Osteocyte (in vitro differentiated cells): ENCODE data around the gene LRRC4B. TPM values are rescaled to one million over a fixed set of nuclear protein-coding genes. Genes with fewer than 3 reads are reported as not detected.
A peak's percentile ranks its signal among the peaks of the same experiment; 100 is the strongest.

Experiments
- DNase-seq: peaks from one replicate; pipeline ENCODE4 v3.0.0; 2021; ENCODE audit warnings: mixed read lengths; ENCODE audit not compliant: unreplicated experiment; ENCODE audit errors: extremely low spot score
- H3K27ac Mint-ChIP-seq: one replicate; pipeline ENCODE4 v1.8.0; 2021; ENCODE audit warnings: mild to moderate bottlenecking, mixed read lengths; ENCODE audit not compliant: unreplicated experiment
- H3K27me3 Mint-ChIP-seq: one replicate; pipeline ENCODE4 v1.8.0; 2021; ENCODE audit warnings: mixed read lengths; ENCODE audit not compliant: unreplicated experiment
- H3K36me3 Mint-ChIP-seq: one replicate; pipeline ENCODE4 v1.8.0; 2021; ENCODE audit warnings: mixed read lengths; ENCODE audit not compliant: unreplicated experiment
- H3K4me1 Mint-ChIP-seq: one replicate; pipeline ENCODE4 v1.8.0; 2021; ENCODE audit warnings: mixed read lengths; ENCODE audit not compliant: unreplicated experiment
- H3K4me3 Mint-ChIP-seq: one replicate; pipeline ENCODE4 v1.8.0; 2021; ENCODE audit warnings: mild to moderate bottlenecking, moderate library complexity, mixed read lengths; ENCODE audit not compliant: unreplicated experiment
- H3K9me3 Mint-ChIP-seq: one replicate; pipeline ENCODE4 v1.8.0; 2021; ENCODE audit warnings: mixed read lengths; ENCODE audit not compliant: unreplicated experiment
- CTCF ChIP-seq: fragments of 200-600 bp; sonication (generic); IDR thresholded peaks from 2 replicates; pipeline ENCODE4 v1.5.0; 2021; ENCODE audit warnings: antibody characterized with exemption, mild to moderate bottlenecking, moderate library complexity
- total RNA-seq: library from RNA; stranded (reverse); gene quantifications from 2 replicates; pipeline ENCODE4 v1.2.1, GENCODE V29; 2021

The LRRC4B gene
- total RNA-seq, 1 donor from 2014 or later, result 0.11 TPM

- TF ChIP-seq CTCF, result no peak
- no peak for DNase-seq
- H3K36me3 Mint-ChIP-seq, result no peaks in the 10 kb centered on the region
- peaks cover 5% of the 10 kb centered on the region for H3K4me1 Mint-ChIP-seq
- H3K27ac Mint-ChIP-seq, result no peak overlapping the region
- H3K4me3 Mint-ChIP-seq, result no peak overlapping the region
- H3K27me3 Mint-ChIP-seq, result peaks cover 29% of the 10 kb centered on the region
- no peaks in the 10 kb centered on the region for H3K9me3 Mint-ChIP-seq
These were observed 73.2 kb downstream of the LRRC4B start for GRCh38 chr19:50495020-50495531.

GRCh38 chr19:50494186-50495019, 73.8 kb downstream of the LRRC4B start:
- H3K9me3 Mint-ChIP-seq, result no peaks in the 10 kb centered on the region
- DNase-seq, result no peak
- TF ChIP-seq CTCF, result no peak
- H3K36me3 Mint-ChIP-seq, result no peaks in the 10 kb centered on the region
- no peak overlapping the region for H3K4me3 Mint-ChIP-seq
- H3K27ac Mint-ChIP-seq, result no peak overlapping the region
- H3K27me3 Mint-ChIP-seq, result peaks cover 31% of the 10 kb centered on the region
- H3K4me1 Mint-ChIP-seq, result peaks cover 5% of the 10 kb centered on the region

DNA sequence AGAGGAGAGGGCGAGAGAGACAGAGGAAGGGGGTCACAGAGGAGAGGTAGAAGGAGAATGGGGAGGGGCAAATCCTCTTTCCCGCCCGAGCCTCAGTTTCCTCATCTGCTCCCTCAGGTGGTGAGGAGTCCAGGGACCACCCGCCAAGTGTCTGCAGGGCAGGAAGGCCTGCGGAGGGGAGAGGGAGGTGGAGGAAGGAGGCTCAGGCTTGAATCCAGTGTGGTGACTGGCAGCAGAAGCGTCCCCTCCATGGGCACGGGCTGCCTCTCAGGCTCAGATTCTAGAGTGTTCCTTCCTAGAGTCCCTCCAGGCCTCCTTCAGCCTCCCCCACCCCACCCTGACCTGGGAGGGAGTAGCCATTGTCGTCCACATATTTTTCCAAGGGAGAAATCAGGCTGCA, 75.1 kb downstream of the LRRC4B start:
- no peak for DNase-seq
- H3K4me1 Mint-ChIP-seq, result peaks cover 5% of the 10 kb centered on the region
- no peaks in the 10 kb centered on the region for H3K9me3 Mint-ChIP-seq
- H3K27me3 Mint-ChIP-seq, result peaks cover 40% of the 10 kb centered on the region
- H3K27ac Mint-ChIP-seq, result no peak overlapping the region
- no peak for TF ChIP-seq CTCF
- no peak overlapping the region for H3K4me3 Mint-ChIP-seq
- no peaks in the 10 kb centered on the region for H3K36me3 Mint-ChIP-seq

- no peak overlapping the region for H3K27ac Mint-ChIP-seq
- H3K27me3 Mint-ChIP-seq, result peaks cover 45% of the 10 kb centered on the region
- peaks cover 5% of the 10 kb centered on the region for H3K4me1 Mint-ChIP-seq
- no peaks in the 10 kb centered on the region for H3K9me3 Mint-ChIP-seq
- H3K36me3 Mint-ChIP-seq, result no peaks in the 10 kb centered on the region
- DNase-seq, result no peak
- H3K4me3 Mint-ChIP-seq, result no peak overlapping the region
- TF ChIP-seq CTCF, result no peak
These were observed 75.8 kb downstream of the LRRC4B start for GRCh38 chr19:50492303-50493052.

DNA sequence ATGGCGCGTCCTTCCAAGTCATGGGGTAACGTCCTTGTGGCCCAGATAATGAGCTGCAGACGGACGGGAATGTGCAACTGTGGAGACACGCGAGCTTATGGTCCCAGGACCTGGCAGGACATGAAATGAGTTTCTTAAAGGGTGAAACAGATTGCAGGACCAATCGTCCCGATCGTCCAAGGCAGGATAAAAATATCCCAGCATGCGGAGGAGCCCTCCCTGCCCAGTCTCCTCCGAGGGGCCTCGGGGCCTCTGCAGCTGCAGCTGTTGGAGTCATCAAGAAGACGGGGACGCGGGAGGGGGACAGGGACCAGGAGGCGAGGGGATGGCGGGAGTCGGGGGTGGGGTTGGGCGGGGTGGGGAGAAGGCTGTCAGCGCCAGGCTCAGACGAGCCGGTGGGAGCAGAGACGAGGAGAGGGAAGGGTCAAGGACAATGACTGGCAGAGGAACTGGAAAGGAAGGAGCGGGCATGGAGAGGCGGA, 77.2 kb downstream of the LRRC4B start:
- H3K27me3 Mint-ChIP-seq, result peaks cover 40% of the 10 kb centered on the region
- H3K4me3 Mint-ChIP-seq, result no peak overlapping the region
- H3K4me1 Mint-ChIP-seq, result peaks cover 5% of the 10 kb centered on the region
- TF ChIP-seq CTCF, result no peak
- peak; percentile 73 for DNase-seq
- H3K36me3 Mint-ChIP-seq, result no peaks in the 10 kb centered on the region
- H3K9me3 Mint-ChIP-seq, result no peaks in the 10 kb centered on the region
- H3K27ac Mint-ChIP-seq, result no peak overlapping the region
